ENCODE results near the gene FRMD1.

Gene FRMD1

GRCh38 chr6:168072730-168073129 lies 6.3 kb downstream of the FRMD1 start:
- H3K36me3 ChIP-seq (ENCODE audit: control insufficient read depth, insufficient read depth, low read length), result no peaks in the 10 kb centered on the region
- no peaks in the 10 kb centered on the region for H3K4me1 ChIP-seq (ENCODE audit: control insufficient read depth, insufficient read depth, low read length)
- H3K9ac ChIP-seq (ENCODE audit: low read length), result no peak overlapping the region
- no peak overlapping the region for H3K4me3 ChIP-seq (ENCODE audit: low read depth, low read length)
- H3K27ac ChIP-seq (ENCODE audit: low read depth, low read length), result no peak overlapping the region
- no peaks in the 10 kb centered on the region for H3K9me3 ChIP-seq (ENCODE audit: control insufficient read depth, insufficient read depth, low read depth, low read length)
- no peaks in the 10 kb centered on the region; the same call in 1 of the 2 replicates for H3K27me3 ChIP-seq (ENCODE audit: control insufficient read depth, insufficient read depth, low read length)

DNA sequence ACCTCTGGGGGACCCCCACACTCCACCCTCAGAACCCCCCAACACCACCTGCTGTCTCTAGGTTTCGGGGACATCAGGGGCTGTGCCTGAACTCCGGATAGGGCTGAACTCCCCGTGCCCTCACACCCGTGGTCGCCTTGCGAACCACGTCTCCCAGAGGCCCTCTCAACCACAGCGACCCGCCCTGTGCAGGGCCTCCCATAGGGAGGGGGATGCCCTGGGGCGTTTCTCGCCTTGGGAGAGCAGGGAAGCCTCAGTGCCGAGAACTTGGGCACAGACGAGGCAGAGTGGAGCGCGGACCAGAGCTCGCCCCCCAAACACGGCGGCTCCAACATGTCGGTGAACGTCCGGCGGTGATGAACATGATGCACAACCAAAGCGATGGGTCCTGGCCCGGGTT lies 6.8 kb downstream of the FRMD1 start:
- H3K27me3 ChIP-seq (ENCODE audit: control insufficient read depth, insufficient read depth, low read length), result no peaks in the 10 kb centered on the region; the same call in 1 of the 2 replicates

DNA sequence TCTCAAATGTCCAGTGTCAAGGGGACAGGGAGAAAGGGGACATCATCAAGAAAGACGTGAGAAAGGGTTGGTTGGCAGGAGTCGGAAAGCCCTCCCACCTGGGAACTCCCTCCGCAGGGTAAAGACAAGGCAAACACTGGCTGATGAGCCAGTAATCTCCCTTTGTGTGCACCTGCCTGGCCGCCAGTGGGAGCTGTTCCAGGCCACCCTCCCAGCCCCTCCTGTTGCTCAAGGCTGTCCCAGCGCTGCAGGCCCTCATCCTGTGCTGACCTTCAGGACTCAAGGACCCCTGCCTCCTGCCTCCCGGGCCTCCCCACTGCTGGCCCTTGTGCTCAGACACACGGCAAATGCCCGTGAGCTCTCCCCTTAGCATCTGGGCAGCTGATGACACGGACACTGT lies 7.4 kb downstream of the FRMD1 start:
- Histone ChIP-seq H3K27me3 (ENCODE audit: control insufficient read depth, insufficient read depth, low read length) (no peaks in the 10 kb centered on the region; the same call in 1 of the 2 replicates), H3K4me1 (ENCODE audit: control insufficient read depth, insufficient read depth, low read length) (no peaks in the 10 kb centered on the region), H3K27ac (ENCODE audit: low read depth, low read length) (no peak overlapping the region), H3K4me3 (ENCODE audit: low read depth, low read length) (no peak overlapping the region), H3K9me3 (ENCODE audit: control insufficient read depth, insufficient read depth, low read depth, low read length) (no peaks in the 10 kb centered on the region), H3K9ac (ENCODE audit: low read length) (no peak overlapping the region), H3K36me3 (ENCODE audit: control insufficient read depth, insufficient read depth, low read length) (no peaks in the 10 kb centered on the region)

More for the DNA sequence above, 6.8 kb downstream of the FRMD1 start:
- Histone ChIP-seq H3K9ac (ENCODE audit: low read length) (no peak overlapping the region), H3K36me3 (ENCODE audit: control insufficient read depth, insufficient read depth, low read length) (no peaks in the 10 kb centered on the region), H3K4me1 (ENCODE audit: control insufficient read depth, insufficient read depth, low read length) (no peaks in the 10 kb centered on the region), H3K9me3 (ENCODE audit: control insufficient read depth, insufficient read depth, low read depth, low read length) (no peaks in the 10 kb centered on the region), H3K4me3 (ENCODE audit: low read depth, low read length) (no peak overlapping the region), H3K27ac (ENCODE audit: low read depth, low read length) (no peak overlapping the region)

GRCh38 chr6:168070804-168071203 lies 8.2 kb downstream of the FRMD1 start:
- H3K9me3 ChIP-seq (ENCODE audit: control insufficient read depth, insufficient read depth, low read depth, low read length), result no peaks in the 10 kb centered on the region
- H3K4me1 ChIP-seq (ENCODE audit: control insufficient read depth, insufficient read depth, low read length), result no peaks in the 10 kb centered on the region
- H3K4me3 ChIP-seq (ENCODE audit: low read depth, low read length), result no peak overlapping the region
- no peaks in the 10 kb centered on the region; the same call in 1 of the 2 replicates for H3K27me3 ChIP-seq (ENCODE audit: control insufficient read depth, insufficient read depth, low read length)
- H3K27ac ChIP-seq (ENCODE audit: low read depth, low read length), result no peak overlapping the region
- no peak overlapping the region for H3K9ac ChIP-seq (ENCODE audit: low read length)
- H3K36me3 ChIP-seq (ENCODE audit: control insufficient read depth, insufficient read depth, low read length), result no peaks in the 10 kb centered on the region

DNA sequence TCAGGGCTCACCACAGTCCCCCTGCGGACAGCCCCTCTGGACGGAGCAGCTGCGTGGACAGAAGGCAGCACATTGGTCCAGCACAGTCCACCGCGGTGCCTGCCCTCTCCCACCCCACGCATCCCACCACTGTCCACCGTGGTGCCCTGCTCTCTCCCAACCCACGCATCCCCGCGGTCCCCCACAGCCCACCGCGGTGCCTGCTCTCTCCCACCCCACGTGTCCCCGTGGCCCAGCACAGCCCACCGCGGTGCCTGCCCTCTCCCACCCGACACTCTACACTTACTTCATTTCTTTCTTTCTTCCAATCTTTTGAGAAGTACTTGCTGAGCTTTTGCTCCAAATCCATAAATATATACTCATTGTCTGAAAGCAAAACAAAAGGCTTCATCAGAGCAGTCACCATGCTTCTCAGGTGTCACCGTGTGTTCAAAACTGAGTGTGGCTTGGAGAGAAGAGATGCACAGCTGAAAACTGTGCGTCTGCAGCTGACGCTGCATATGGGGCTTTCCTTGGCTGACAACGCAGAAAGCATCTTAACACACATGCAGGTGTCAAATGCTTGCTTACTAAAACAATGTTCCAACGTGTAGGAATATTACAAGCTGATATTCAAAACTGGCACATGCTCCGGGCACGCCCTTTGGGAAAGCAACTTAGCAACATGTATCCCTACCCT lies 11.8 kb downstream of the FRMD1 start:
- H3K36me3 ChIP-seq (ENCODE audit: control insufficient read depth, insufficient read depth, low read length), result no peaks in the 10 kb centered on the region
- no peak overlapping the region for H3K4me3 ChIP-seq (ENCODE audit: low read depth, low read length)
- H3K27me3 ChIP-seq (ENCODE audit: control insufficient read depth, insufficient read depth, low read length), result no peaks in the 10 kb centered on the region; the same call in 1 of the 2 replicates
- H3K9ac ChIP-seq (ENCODE audit: low read length), result no peak overlapping the region
- H3K9me3 ChIP-seq (ENCODE audit: control insufficient read depth, insufficient read depth, low read depth, low read length), result no peaks in the 10 kb centered on the region
- no peak overlapping the region for H3K27ac ChIP-seq (ENCODE audit: low read depth, low read length)
- no peaks in the 10 kb centered on the region for H3K4me1 ChIP-seq (ENCODE audit: control insufficient read depth, insufficient read depth, low read length)

- H3K4me3 ChIP-seq (ENCODE audit: low read depth, low read length), result no peak overlapping the region
- H3K27me3 ChIP-seq (ENCODE audit: control insufficient read depth, insufficient read depth, low read length), result no peaks in the 10 kb centered on the region
- H3K4me1 ChIP-seq (ENCODE audit: control insufficient read depth, insufficient read depth, low read length), result no peaks in the 10 kb centered on the region
- no peaks in the 10 kb centered on the region for H3K36me3 ChIP-seq (ENCODE audit: control insufficient read depth, insufficient read depth, low read length)
- no peaks in the 10 kb centered on the region for H3K9me3 ChIP-seq (ENCODE audit: control insufficient read depth, insufficient read depth, low read depth, low read length)
- H3K9ac ChIP-seq (ENCODE audit: low read length), result no peak overlapping the region
- no peak overlapping the region for H3K27ac ChIP-seq (ENCODE audit: low read depth, low read length)
Observed at GRCh38 chr6:168064226-168064807, 14.7 kb downstream of the FRMD1 start.

DNA sequence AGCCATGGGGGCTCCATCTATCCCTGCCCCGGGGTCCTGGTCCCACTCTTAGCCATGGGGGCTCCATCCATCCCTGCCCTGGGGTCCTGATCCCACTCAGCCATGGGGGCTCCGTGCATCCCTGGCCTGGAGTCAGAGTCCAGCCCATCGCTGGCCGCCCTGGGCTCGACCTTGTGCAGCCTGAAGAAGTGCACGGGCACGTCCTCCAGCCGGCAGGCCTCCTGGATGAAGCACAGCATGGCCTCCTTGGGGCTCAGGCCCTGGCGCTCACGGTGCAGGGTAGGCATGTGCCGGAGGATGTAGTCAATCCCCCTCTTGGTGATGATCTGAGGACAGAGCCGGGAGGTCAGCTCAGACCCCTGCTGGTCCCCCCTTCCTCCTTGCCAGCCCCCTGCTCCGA lies 15.6 kb downstream of the FRMD1 start:
- H3K4me3 ChIP-seq (ENCODE audit: low read depth, low read length), result no peak overlapping the region
- no peaks in the 10 kb centered on the region for H3K27me3 ChIP-seq (ENCODE audit: control insufficient read depth, insufficient read depth, low read length)
- H3K9me3 ChIP-seq (ENCODE audit: control insufficient read depth, insufficient read depth, low read depth, low read length), result no peaks in the 10 kb centered on the region
- H3K9ac ChIP-seq (ENCODE audit: low read length), result no peak overlapping the region
- no peaks in the 10 kb centered on the region for H3K36me3 ChIP-seq (ENCODE audit: control insufficient read depth, insufficient read depth, low read length)
- H3K4me1 ChIP-seq (ENCODE audit: control insufficient read depth, insufficient read depth, low read length), result no peaks in the 10 kb centered on the region
- no peak overlapping the region for H3K27ac ChIP-seq (ENCODE audit: low read depth, low read length)

DNA sequence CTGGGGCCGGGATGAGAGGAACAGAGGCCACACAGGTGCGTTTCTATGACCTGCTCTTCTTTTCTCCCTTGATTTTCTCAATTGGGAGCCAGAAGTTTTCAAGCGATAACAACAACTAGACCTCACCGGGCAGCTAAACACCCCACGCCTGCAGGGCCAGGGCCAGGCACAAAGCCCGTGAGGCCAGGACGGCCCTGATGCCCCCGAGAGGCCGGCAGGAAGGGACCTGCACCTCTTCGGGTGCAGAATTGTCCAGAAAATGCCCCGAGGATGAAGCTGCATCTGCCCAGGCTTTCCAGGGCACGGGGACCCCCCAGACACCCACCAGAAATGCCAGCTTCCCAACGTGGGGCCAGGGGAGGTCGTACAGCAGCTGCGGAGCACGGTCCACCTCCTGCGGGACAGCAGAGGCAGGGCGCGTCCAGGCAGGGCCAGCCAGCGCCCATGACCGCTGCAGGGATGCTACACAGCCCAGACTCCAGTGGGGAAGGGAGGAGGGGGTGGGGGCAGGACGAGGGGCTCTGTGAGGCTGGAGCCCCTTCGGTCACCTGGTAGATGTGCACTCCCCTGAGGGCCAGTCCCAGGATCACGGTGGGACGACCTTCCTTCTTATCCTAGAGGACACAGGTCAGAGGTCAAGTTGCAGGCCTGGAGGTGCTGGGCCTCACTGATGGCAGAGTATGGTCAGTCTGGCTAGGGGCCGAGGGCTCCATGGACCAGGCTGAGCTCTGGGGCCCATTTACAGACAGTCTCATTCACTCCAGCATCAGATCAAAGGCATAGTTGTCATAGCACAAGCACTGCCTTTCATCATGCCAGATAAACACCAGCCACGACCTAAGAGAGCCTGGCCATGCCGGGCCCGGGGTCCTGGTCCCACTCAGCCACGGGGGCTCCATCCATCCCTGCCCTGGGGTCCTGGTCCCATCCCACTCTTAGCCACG lies 16.4 kb downstream of the FRMD1 start:
- H3K4me3 ChIP-seq (ENCODE audit: low read depth, low read length), result no peak overlapping the region
- no peak overlapping the region for H3K27ac ChIP-seq (ENCODE audit: low read depth, low read length)

DNA sequence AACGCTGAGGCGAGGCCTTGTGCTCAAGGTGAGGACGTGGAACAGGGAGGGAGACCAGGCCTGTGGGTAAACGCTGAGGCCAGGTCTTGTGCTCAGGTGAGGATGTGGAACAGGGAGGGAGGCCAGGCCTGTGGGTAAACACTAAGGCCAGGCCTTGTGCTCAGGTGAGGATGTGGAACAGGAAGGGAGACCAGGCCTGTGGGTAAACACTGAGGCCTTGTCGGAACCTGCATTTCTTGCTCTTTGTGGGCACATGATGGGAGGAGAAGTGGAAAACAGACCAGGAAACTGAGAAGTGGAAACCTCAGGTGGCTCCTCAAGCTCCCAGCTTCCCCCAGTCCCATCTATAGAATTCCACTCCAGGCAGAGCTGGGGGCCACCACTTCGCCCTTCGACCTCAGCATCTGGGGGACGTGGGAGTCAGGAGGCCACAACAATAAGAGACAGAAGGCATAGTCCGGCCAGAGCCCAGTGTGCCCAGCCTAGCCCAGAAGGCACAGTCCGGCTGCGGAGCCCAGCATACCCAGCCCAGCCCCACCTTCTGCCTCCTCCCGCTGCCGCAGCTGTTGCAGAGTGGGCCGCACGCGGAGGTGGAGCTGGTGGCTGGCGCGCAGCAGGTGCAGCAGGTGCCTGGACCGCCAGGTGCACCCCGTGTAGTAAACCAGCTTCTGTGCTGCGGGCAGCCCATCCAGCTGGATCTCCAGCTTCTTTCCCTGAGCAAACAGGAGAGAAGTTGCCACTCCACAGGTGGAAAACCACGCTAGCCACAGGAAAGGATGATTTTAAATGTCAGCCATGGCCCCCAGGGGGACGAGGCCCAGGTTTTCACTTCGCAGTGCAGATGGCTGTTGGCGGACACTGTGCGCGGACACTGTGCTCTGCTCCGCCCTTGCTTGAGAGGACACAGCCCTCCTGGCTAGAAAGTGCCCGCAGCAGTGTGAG lies 17.5 kb downstream of the FRMD1 start:
- Histone ChIP-seq H3K27ac (ENCODE audit: low read depth, low read length) (no peak overlapping the region), H3K9me3 (ENCODE audit: control insufficient read depth, insufficient read depth, low read depth, low read length) (no peaks in the 10 kb centered on the region), H3K36me3 (ENCODE audit: control insufficient read depth, insufficient read depth, low read length) (no peaks in the 10 kb centered on the region), H3K4me3 (ENCODE audit: low read depth, low read length) (no peak overlapping the region), H3K27me3 (ENCODE audit: control insufficient read depth, insufficient read depth, low read length) (no peaks in the 10 kb centered on the region), H3K4me1 (ENCODE audit: control insufficient read depth, insufficient read depth, low read length) (no peaks in the 10 kb centered on the region), H3K9ac (ENCODE audit: low read length) (no peak overlapping the region)

More for the DNA sequence above, 16.4 kb downstream of the FRMD1 start:
- H3K4me1 ChIP-seq (ENCODE audit: control insufficient read depth, insufficient read depth, low read length), result no peaks in the 10 kb centered on the region
- no peaks in the 10 kb centered on the region for H3K27me3 ChIP-seq (ENCODE audit: control insufficient read depth, insufficient read depth, low read length)
- H3K9me3 ChIP-seq (ENCODE audit: control insufficient read depth, insufficient read depth, low read depth, low read length), result no peaks in the 10 kb centered on the region
- H3K9ac ChIP-seq (ENCODE audit: low read length), result no peak overlapping the region
- H3K36me3 ChIP-seq (ENCODE audit: control insufficient read depth, insufficient read depth, low read length), result no peaks in the 10 kb centered on the region

DNA sequence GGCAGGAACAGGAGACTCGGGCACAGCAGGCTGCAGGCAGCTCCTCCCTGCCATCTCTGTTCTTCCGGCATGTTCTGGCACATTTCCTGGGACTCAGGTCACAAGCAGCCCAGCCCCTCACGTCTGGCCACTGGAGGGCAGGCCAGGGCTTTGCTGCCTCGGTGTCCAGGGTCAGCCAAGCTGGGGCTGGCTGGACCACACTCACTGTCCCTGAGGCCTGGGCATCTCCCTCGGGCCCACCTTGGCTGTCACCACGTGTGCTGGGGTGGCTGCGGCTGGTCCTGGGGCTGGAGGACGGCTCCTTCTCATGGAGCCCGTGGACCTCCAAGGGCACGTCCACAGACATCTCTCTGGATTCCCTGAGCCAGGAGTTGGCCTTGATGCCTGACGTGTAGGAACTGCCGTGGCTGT lies 18.5 kb downstream of the FRMD1 start:
- no peak overlapping the region for H3K4me3 ChIP-seq (ENCODE audit: low read depth, low read length)
- no peaks in the 10 kb centered on the region for H3K36me3 ChIP-seq (ENCODE audit: control insufficient read depth, insufficient read depth, low read length)
- no peaks in the 10 kb centered on the region for H3K9me3 ChIP-seq (ENCODE audit: control insufficient read depth, insufficient read depth, low read depth, low read length)
- no peak overlapping the region for H3K27ac ChIP-seq (ENCODE audit: low read depth, low read length)
- H3K27me3 ChIP-seq (ENCODE audit: control insufficient read depth, insufficient read depth, low read length), result no peaks in the 10 kb centered on the region
- H3K9ac ChIP-seq (ENCODE audit: low read length), result no peak overlapping the region
- H3K4me1 ChIP-seq (ENCODE audit: control insufficient read depth, insufficient read depth, low read length), result no peaks in the 10 kb centered on the region

All from HUES6 (cell line).